Measurements from ENCODE around the gene CACNA2D1. TPM values are rescaled to one million over a fixed set of nuclear protein-coding genes. Genes with fewer than 3 reads are reported as not detected.
A peak's percentile ranks its signal among the peaks of the same experiment; 100 is the strongest.
"Not testable (repeated sequence)": the region's sequence is repeated elsewhere in the genome, so short reads cannot be mapped to it uniquely, and the experiment has no call there.

The CACNA2D1 gene
- total RNA-seq, 1 experiment from 2014 or later = 9.8 TPM

DNA sequence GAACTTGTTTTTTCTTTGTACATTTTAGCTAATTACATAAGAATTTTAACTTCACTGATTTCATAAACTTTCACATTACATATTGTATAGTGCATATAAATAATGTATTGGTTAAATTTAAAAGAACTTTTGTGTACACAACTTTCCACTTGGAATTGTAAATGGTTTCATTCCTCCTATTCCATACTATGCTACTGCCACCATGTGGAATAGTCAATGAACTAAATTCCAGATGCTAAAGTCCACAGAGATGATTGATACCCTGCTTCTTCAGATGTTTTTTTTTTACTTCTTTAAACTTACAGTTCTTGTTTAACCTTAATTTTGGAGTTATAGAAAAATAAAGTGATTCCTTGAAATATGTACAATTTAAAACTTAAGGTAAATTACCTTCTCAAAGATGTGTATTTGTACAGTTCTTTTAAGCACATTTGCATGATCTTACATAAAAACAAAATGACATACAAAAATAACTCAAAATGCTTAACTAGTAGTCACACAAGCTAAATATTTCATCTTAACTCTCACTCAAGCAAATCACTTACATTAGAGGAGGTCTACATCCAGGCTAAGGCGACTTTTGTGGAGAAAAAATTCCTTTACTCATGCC is 426.1 kb downstream of the CACNA2D1 start:
- in situ Hi-C loops (cut with HindIII; ENCODE audit: low pct_unique_long_range_greater_than_20kb, low sequenced_read_pairs) = no loop called here
- peak; percentile 62; the same call in 1 of the 2 replicates for ATAC-seq
- BruUV-seq (replicated peaks) = no TSS peak
- Histone ChIP-seq H3K36me3 (ENCODE audit: control insufficient read depth, insufficient read depth, low read length) (no peaks in the 10 kb centered on the region), H3K9me3 (ENCODE audit: control insufficient read depth, insufficient read depth, low read depth, low read length) (no peaks in the 10 kb centered on the region), H3K4me1 (ENCODE audit: control insufficient read depth, insufficient read depth, low read length) (no peaks in the 10 kb centered on the region), H3K27ac (ENCODE audit: low read length) (no peak overlapping the region), H3K27me3 (ENCODE audit: control insufficient read depth, insufficient read depth, low read length) (no peaks in the 10 kb centered on the region), H3K4me3 (ENCODE audit: low read depth in 2 of 2, low read length in 2 of 2) (no peak overlapping the region)
- ChIA-PET CTCF (no interaction called here), POLR2A (no interaction called here)
- DNase-seq (ENCODE audit: low read depth, low spot score) = peak; percentile 38
- intact Hi-C loops (cut with micrococcal nuclease; ENCODE audit: unreplicated experiment) = loop anchor here (1.0 kb wide), 1 partner anchor 518 kb away; no protein-coding TSS in a partner anchor
- TF ChIP-seq POLR2AphosphoS5 (IDR thresholded peaks at IDR 0.05; ENCODE audit: low read depth, low read length) (no peak), TCF7L2 (IDR thresholded peaks at IDR 0.05; ENCODE audit: low read depth, low read length) (no peak), SIN3A (IDR thresholded peaks at IDR 0.05; ENCODE audit: borderline replicate concordance, insufficient read depth, low read depth, low read length) (no peak)
- TF ChIP-seq, protein P1, sequence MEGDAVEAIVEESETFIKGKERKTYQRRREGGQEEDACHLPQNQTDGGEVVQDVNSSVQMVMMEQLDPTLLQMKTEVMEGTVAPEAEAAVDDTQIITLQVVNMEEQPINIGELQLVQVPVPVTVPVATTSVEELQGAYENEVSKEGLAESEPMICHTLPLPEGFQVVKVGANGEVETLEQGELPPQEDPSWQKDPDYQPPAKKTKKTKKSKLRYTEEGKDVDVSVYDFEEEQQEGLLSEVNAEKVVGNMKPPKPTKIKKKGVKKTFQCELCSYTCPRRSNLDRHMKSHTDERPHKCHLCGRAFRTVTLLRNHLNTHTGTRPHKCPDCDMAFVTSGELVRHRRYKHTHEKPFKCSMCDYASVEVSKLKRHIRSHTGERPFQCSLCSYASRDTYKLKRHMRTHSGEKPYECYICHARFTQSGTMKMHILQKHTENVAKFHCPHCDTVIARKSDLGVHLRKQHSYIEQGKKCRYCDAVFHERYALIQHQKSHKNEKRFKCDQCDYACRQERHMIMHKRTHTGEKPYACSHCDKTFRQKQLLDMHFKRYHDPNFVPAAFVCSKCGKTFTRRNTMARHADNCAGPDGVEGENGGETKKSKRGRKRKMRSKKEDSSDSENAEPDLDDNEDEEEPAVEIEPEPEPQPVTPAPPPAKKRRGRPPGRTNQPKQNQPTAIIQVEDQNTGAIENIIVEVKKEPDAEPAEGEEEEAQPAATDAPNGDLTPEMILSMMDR (IDR thresholded peaks at IDR 0.05) = peak; percentile 61; the same call in 1 of the 2 replicates
- TF ChIP-seq, protein P2, sequence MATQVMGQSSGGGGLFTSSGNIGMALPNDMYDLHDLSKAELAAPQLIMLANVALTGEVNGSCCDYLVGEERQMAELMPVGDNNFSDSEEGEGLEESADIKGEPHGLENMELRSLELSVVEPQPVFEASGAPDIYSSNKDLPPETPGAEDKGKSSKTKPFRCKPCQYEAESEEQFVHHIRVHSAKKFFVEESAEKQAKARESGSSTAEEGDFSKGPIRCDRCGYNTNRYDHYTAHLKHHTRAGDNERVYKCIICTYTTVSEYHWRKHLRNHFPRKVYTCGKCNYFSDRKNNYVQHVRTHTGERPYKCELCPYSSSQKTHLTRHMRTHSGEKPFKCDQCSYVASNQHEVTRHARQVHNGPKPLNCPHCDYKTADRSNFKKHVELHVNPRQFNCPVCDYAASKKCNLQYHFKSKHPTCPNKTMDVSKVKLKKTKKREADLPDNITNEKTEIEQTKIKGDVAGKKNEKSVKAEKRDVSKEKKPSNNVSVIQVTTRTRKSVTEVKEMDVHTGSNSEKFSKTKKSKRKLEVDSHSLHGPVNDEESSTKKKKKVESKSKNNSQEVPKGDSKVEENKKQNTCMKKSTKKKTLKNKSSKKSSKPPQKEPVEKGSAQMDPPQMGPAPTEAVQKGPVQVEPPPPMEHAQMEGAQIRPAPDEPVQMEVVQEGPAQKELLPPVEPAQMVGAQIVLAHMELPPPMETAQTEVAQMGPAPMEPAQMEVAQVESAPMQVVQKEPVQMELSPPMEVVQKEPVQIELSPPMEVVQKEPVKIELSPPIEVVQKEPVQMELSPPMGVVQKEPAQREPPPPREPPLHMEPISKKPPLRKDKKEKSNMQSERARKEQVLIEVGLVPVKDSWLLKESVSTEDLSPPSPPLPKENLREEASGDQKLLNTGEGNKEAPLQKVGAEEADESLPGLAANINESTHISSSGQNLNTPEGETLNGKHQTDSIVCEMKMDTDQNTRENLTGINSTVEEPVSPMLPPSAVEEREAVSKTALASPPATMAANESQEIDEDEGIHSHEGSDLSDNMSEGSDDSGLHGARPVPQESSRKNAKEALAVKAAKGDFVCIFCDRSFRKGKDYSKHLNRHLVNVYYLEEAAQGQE (IDR thresholded peaks at IDR 0.05; ENCODE audit: insufficient read depth in 1 of 2, low read depth in 2 of 2, low read length in 1 of 2) = no peak

DNA sequence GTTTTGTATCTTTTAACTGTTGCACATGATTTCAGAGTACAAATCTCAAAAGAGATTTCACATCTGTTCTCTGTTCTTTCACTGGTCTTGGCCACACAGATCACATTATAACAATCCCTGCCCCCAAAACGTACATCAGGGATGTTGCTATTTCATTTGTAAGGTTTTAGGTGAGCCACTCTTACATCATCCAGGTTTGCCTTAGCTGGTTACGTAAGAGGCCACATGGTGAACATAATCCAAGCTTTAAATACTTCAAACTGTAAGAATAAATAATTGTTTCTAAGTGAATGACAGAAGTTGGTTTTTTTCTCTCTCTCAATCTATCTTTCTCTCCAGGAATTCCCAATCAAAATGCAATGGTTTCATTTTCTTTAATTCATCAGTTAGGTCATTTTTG is 427.8 kb downstream of the CACNA2D1 start:
- no peak overlapping the region for H3K27ac ChIP-seq (ENCODE audit: low read length)
- in situ Hi-C loops (cut with HindIII; ENCODE audit: low pct_unique_long_range_greater_than_20kb, low sequenced_read_pairs) = no loop called here

DNA sequence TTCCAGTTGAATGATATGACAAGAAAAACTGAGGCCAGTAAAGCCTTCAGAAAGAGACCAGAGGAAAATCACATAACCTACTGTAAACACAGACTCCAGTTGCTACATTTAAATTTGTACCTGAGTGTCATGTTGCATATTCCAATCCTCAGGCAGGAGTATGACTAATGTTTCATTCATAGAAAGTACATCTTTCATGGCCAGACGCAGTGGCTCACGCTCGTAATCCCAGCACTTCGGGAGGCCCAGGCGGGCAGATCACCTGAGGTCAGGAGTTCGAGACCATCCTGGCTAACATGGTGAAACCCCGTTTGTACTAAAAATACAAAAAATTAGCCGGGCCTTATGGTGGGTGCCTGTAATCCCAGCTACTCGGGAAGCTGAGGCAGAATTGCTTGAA is 429.0 kb downstream of the CACNA2D1 start:
- DNase-seq (ENCODE audit: low read depth, low spot score); H3K4me3 ChIP-seq (ENCODE audit: low read depth in 2 of 2, low read length in 2 of 2); BruUV-seq (replicated peaks); H3K27ac ChIP-seq (ENCODE audit: low read length); H3K9me3 ChIP-seq (ENCODE audit: control insufficient read depth, insufficient read depth, low read depth, low read length); H3K27me3 ChIP-seq (ENCODE audit: control insufficient read depth, insufficient read depth, low read length); POLR2A ChIA-PET; H3K36me3 ChIP-seq (ENCODE audit: control insufficient read depth, insufficient read depth, low read length); in situ Hi-C loops (cut with HindIII; ENCODE audit: low pct_unique_long_range_greater_than_20kb, low sequenced_read_pairs); CTCF ChIA-PET; ATAC-seq; H3K4me1 ChIP-seq (ENCODE audit: control insufficient read depth, insufficient read depth, low read length); intact Hi-C loops (cut with micrococcal nuclease; ENCODE audit: unreplicated experiment): not testable (repeated sequence)

More for the DNA sequence above, 427.8 kb downstream of the CACNA2D1 start:
- Histone ChIP-seq H3K4me3 (ENCODE audit: low read depth in 2 of 2, low read length in 2 of 2) (no peak overlapping the region), H3K4me1 (ENCODE audit: control insufficient read depth, insufficient read depth, low read length) (no peaks in the 10 kb centered on the region), H3K36me3 (ENCODE audit: control insufficient read depth, insufficient read depth, low read length) (no peaks in the 10 kb centered on the region), H3K9me3 (ENCODE audit: control insufficient read depth, insufficient read depth, low read depth, low read length) (no peaks in the 10 kb centered on the region), H3K27me3 (ENCODE audit: control insufficient read depth, insufficient read depth, low read length) (no peaks in the 10 kb centered on the region)
- intact Hi-C loops (cut with micrococcal nuclease; ENCODE audit: unreplicated experiment) = no loop called here
- no TSS peak for BruUV-seq (replicated peaks)
- POLR2A ChIA-PET = no interaction called here
- ATAC-seq (no peak), DNase-seq (ENCODE audit: low read depth, low spot score) (no peak)
- TF ChIP-seq, protein P2 (IDR thresholded peaks at IDR 0.05; ENCODE audit: insufficient read depth in 1 of 2, low read depth in 2 of 2, low read length in 1 of 2) = no peak
- TF ChIP-seq, protein P1 (IDR thresholded peaks at IDR 0.05) = no peak
- CTCF ChIA-PET = interaction anchor here (1.6 kb wide), 1 partner anchor 516 kb away, joined by 7 read pairs; no protein-coding TSS in a partner anchor
